Measurements from ENCODE around the gene SLC9A7.

Gene SLC9A7

GRCh38 chrX:46676399-46677356 lies 82.2 kb downstream of the SLC9A7 start:
- no peak for DNase-seq (ENCODE audit: low spot score)
- no peak overlapping the region for H3K4me3 ChIP-seq
- TF ChIP-seq CTCF (IDR thresholded peaks at IDR 0.05), result no peak
- H3K27ac ChIP-seq, result no peak overlapping the region

- TF ChIP-seq CTCF (IDR thresholded peaks at IDR 0.05), result no peak
- no peak for DNase-seq (ENCODE audit: low spot score)
- Histone ChIP-seq H3K27ac (no peak overlapping the region), H3K4me3 (no peak overlapping the region)
Observed at GRCh38 chrX:46673620-46674359, 85.1 kb downstream of the SLC9A7 start.

GRCh38 chrX:46670316-46670715 lies 88.6 kb downstream of the SLC9A7 start:
- no peak for DNase-seq (ENCODE audit: low spot score)
- Histone ChIP-seq H3K4me3 (no peak overlapping the region), H3K27ac (no peak overlapping the region)
- no peak for TF ChIP-seq CTCF (IDR thresholded peaks at IDR 0.05)

- no peak for DNase-seq (ENCODE audit: low spot score)
- Histone ChIP-seq H3K4me3 (no peak overlapping the region), H3K27ac (no peak overlapping the region)
- TF ChIP-seq CTCF (IDR thresholded peaks at IDR 0.05), result no peak
Observed at GRCh38 chrX:46666831-46667230, 92.1 kb downstream of the SLC9A7 start.

GRCh38 chrX:46665232-46666152 lies 93.4 kb downstream of the SLC9A7 start:
- no peak for DNase-seq (ENCODE audit: low spot score)
- no peak for TF ChIP-seq CTCF (IDR thresholded peaks at IDR 0.05)
- Histone ChIP-seq H3K27ac (no peak overlapping the region), H3K4me3 (no peak overlapping the region)

GRCh38 chrX:46662188-46662958 lies 96.5 kb downstream of the SLC9A7 start:
- TF ChIP-seq CTCF (IDR thresholded peaks at IDR 0.05), result no peak
- DNase-seq (ENCODE audit: low spot score), result no peak
- no peak overlapping the region for H3K4me3 ChIP-seq
- no peak overlapping the region for H3K27ac ChIP-seq

All from coronary artery (tissue), 2 donors.